Chondrocyte (in vitro differentiated cells): ENCODE measurements around the gene SMOC1. TPM values are rescaled to one million over a fixed set of nuclear protein-coding genes. Genes with fewer than 3 reads are reported as not detected.

ENCODE experiments used
- DNase-seq: peaks from one replicate; pipeline ENCODE4 v3.0.0; 2021; ENCODE audit warnings: mixed read lengths, low spot score
- H3K27ac Mint-ChIP-seq: one replicate; pipeline ENCODE4 v1.8.0; 2021; ENCODE audit warnings: mild to moderate bottlenecking, moderate library complexity, mixed read lengths; ENCODE audit not compliant: unreplicated experiment
- H3K27me3 Mint-ChIP-seq: 2 replicates; pipeline ENCODE4 v1.8.0; 2021; ENCODE audit warnings: low read depth, mixed read lengths
- H3K36me3 Mint-ChIP-seq: 2 replicates; pipeline ENCODE4 v1.8.0; 2021; ENCODE audit warnings: low read depth, mixed read lengths
- H3K4me1 Mint-ChIP-seq: 2 replicates; pipeline ENCODE4 v1.8.0; 2021; ENCODE audit warnings: low read depth, mild to moderate bottlenecking, mixed read lengths
- H3K4me3 Mint-ChIP-seq: one replicate; pipeline ENCODE4 v1.8.0; 2021; ENCODE audit warnings: mild to moderate bottlenecking, moderate library complexity, mixed read lengths; ENCODE audit not compliant: unreplicated experiment
- H3K9me3 Mint-ChIP-seq: 2 replicates; pipeline ENCODE4 v1.8.0; 2021; ENCODE audit warnings: low read depth, mixed read lengths
- total RNA-seq: library from RNA; stranded (reverse); gene quantifications from 3 replicates; pipeline ENCODE4 v1.2.1, GENCODE V29; 2021
- TF ChIP-seq, protein P1 (sequence below): fragments of 200-600 bp; sonication (generic); IDR thresholded peaks from 2 replicates; pipeline ENCODE4 v1.5.0; 2021; ENCODE audit warnings: antibody characterized with exemption, mild to moderate bottlenecking, moderate library complexity

SMOC1 gene
- total RNA-seq, 1 donor from 2014 or later: 1.1 TPM

DNA sequence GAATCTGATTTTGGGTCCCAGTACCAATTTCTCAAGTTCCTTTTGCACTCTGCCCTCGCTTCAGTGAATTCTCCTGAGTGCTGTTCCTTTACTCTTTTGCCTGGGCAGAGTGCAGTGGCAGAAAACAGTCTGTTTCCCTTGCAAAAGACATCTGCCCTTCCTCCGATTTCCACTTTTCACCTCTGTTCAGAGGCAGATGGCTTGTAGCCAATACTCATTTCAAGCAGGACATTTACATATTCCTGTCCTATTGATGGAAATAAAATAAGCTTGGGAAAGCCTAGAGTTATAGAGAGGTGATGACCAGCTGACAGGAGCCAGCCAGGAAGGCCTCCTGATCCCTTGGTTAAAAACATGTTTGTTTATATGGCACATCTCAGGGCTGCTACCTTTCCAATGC, 198.5 kb downstream of the SMOC1 start:
- no peak for DNase-seq
- TF ChIP-seq, protein P1, sequence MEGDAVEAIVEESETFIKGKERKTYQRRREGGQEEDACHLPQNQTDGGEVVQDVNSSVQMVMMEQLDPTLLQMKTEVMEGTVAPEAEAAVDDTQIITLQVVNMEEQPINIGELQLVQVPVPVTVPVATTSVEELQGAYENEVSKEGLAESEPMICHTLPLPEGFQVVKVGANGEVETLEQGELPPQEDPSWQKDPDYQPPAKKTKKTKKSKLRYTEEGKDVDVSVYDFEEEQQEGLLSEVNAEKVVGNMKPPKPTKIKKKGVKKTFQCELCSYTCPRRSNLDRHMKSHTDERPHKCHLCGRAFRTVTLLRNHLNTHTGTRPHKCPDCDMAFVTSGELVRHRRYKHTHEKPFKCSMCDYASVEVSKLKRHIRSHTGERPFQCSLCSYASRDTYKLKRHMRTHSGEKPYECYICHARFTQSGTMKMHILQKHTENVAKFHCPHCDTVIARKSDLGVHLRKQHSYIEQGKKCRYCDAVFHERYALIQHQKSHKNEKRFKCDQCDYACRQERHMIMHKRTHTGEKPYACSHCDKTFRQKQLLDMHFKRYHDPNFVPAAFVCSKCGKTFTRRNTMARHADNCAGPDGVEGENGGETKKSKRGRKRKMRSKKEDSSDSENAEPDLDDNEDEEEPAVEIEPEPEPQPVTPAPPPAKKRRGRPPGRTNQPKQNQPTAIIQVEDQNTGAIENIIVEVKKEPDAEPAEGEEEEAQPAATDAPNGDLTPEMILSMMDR: no peak
- H3K4me3 Mint-ChIP-seq: no peak overlapping the region
- no peaks in the 10 kb centered on the region for H3K36me3 Mint-ChIP-seq
- peaks cover 15% of the 10 kb centered on the region for H3K27me3 Mint-ChIP-seq
- H3K27ac Mint-ChIP-seq: no peak overlapping the region
- no peaks in the 10 kb centered on the region for H3K4me1 Mint-ChIP-seq
- H3K9me3 Mint-ChIP-seq: no peaks in the 10 kb centered on the region

DNA sequence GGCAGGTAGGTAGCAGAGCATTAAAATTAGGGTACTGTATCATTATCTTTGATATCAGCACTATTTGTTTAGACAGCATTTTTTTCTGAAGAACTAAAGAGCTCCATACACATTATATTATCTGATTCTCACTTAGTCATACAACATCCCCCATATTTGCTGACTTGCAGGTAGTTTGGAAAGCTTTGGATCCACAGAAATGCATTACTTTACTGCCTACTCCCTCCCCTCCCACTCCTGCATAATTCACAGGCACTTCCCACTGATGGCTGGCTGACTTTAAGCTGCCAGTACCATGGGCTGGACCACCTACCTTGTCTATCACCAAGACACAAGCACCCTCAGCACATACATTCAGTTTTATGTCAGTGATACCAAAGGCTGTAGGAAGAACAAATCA, 199.1 kb downstream of the SMOC1 start:
- TF ChIP-seq, protein P1: no peak
- Mint-ChIP-seq H3K4me1 (no peaks in the 10 kb centered on the region), H3K27ac (no peak overlapping the region), H3K9me3 (no peaks in the 10 kb centered on the region), H3K36me3 (no peaks in the 10 kb centered on the region), H3K4me3 (no peak overlapping the region), H3K27me3 (peaks cover 16% of the 10 kb centered on the region)
- no peak for DNase-seq

DNA sequence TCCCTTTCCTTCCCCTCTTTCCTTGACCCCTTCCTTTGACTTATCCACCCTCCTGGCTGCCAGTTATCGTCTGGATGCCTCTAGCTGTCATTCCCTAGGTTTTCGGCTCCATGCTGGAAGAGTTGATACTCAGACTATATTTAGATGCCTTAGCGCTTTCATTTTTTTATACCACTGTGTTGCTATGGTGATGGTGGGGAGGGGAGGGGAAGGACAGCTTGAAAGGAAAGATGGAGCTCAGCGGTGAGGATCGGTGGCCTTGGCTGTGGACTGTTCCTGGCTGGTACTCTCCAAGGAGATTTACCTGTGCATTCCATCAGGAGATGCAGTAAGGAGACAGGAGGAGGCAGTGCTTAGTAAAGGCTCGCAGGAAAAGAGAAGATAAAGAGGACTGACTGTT, 200.9 kb downstream of the SMOC1 start:
- Mint-ChIP-seq H3K27me3 (peaks cover 25% of the 10 kb centered on the region), H3K9me3 (no peaks in the 10 kb centered on the region), H3K4me1 (no peaks in the 10 kb centered on the region), H3K36me3 (no peaks in the 10 kb centered on the region), H3K4me3 (no peak overlapping the region), H3K27ac (no peak overlapping the region)
- no peak for DNase-seq
- TF ChIP-seq, protein P1: no peak

Other genes with a start within 250 kb of the SMOC1 start
- gene SRSF5, start 112.3 kb upstream of the SMOC1 start, total RNA-seq: 147 to 193 TPM (median 163 TPM) in 3 replicates
- gene SLC10A1, start 82.2 kb upstream of the SMOC1 start, total RNA-seq: not detected in 3 replicates